Activated T-helper 2 cell treated with anti-CD3 and anti-CD28 coated beads, Interferon-gamma antibody, Interleukin-2, Interleukin-4, amounts not matched to agents 10 μg/mL and 5 μg/mL and 100 μg/mL, durations not matched to agents 14 hours and 24 hours and 36 hours (primary cell): ENCODE data around the gene GNL3L. TPM values are rescaled to one million over a fixed set of nuclear protein-coding genes. Genes with fewer than 3 reads are reported as not detected.
"Not testable (repeated sequence)": the region's sequence is repeated elsewhere in the genome, so short reads cannot be mapped to it uniquely, and the experiment has no call there.

ENCODE experiments used
- DNase-seq: peaks from one replicate; pipeline ENCODE4 v3.0.0; 2021; ENCODE audit warnings: low spot score
- H3K27ac Mint-ChIP-seq: one replicate; pipeline ENCODE4 v1.8.0; 2021; ENCODE audit warnings: mixed read lengths
- H3K27me3 Mint-ChIP-seq: one replicate; pipeline ENCODE4 v1.8.0; 2021; ENCODE audit warnings: low read depth, mixed read lengths
- H3K36me3 Mint-ChIP-seq: one replicate; pipeline ENCODE4 v1.8.0; 2021; ENCODE audit warnings: low read depth, mixed read lengths
- H3K4me1 Mint-ChIP-seq: one replicate; pipeline ENCODE4 v1.8.0; 2021; ENCODE audit warnings: low read depth, mixed read lengths
- H3K4me3 Mint-ChIP-seq: one replicate; pipeline ENCODE4 v1.8.0; 2021; ENCODE audit warnings: low read depth, mild to moderate bottlenecking, moderate library complexity, mixed read lengths
- H3K9me3 Mint-ChIP-seq: one replicate; pipeline ENCODE4 v1.8.0; 2021; ENCODE audit warnings: mixed read lengths
- intact Hi-C: fragments of 100-400 bp; cut with micrococcal nuclease; formaldehyde crosslinking; loops from one replicate; pipeline ENCODE4 v1.15.1; 2023
- total RNA-seq: library from RNA; stranded (reverse); gene quantifications from 2 replicates; pipeline ENCODE4 v1.2.3, GENCODE V29; 2022

GNL3L gene, protein sequence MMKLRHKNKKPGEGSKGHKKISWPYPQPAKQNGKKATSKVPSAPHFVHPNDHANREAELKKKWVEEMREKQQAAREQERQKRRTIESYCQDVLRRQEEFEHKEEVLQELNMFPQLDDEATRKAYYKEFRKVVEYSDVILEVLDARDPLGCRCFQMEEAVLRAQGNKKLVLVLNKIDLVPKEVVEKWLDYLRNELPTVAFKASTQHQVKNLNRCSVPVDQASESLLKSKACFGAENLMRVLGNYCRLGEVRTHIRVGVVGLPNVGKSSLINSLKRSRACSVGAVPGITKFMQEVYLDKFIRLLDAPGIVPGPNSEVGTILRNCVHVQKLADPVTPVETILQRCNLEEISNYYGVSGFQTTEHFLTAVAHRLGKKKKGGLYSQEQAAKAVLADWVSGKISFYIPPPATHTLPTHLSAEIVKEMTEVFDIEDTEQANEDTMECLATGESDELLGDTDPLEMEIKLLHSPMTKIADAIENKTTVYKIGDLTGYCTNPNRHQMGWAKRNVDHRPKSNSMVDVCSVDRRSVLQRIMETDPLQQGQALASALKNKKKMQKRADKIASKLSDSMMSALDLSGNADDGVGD
- 63.6 and 64.5 TPM in 2 replicates for total RNA-seq

GRCh38 chrX:54529552-54530356 is at the start of gene GNL3L:
TSS of gene GNL3L (plus strand) at chrX:54530219. CDS start at chrX:54532567, 2,348 bp downstream.
- peaks cover 41% of the 10 kb centered on the region for H3K36me3 Mint-ChIP-seq
- peaks cover 9% of the 10 kb centered on the region for H3K9me3 Mint-ChIP-seq
- H3K27ac Mint-ChIP-seq: peak within 1 kb of the TSS; percentile 95
- no peaks in the 10 kb centered on the region for H3K27me3 Mint-ChIP-seq
- intact Hi-C loops: loop anchor here (1.0 to 10.0 kb wide), 4 partner anchors 87 to 485 kb away; partner anchors contain the start of genes FAM120C, PHF8 and TSR2
- peak; percentile 74 for DNase-seq
- peaks cover 24% of the 10 kb centered on the region for H3K4me1 Mint-ChIP-seq
- peak within 1 kb of the TSS; percentile 91 for H3K4me3 Mint-ChIP-seq

DNA sequence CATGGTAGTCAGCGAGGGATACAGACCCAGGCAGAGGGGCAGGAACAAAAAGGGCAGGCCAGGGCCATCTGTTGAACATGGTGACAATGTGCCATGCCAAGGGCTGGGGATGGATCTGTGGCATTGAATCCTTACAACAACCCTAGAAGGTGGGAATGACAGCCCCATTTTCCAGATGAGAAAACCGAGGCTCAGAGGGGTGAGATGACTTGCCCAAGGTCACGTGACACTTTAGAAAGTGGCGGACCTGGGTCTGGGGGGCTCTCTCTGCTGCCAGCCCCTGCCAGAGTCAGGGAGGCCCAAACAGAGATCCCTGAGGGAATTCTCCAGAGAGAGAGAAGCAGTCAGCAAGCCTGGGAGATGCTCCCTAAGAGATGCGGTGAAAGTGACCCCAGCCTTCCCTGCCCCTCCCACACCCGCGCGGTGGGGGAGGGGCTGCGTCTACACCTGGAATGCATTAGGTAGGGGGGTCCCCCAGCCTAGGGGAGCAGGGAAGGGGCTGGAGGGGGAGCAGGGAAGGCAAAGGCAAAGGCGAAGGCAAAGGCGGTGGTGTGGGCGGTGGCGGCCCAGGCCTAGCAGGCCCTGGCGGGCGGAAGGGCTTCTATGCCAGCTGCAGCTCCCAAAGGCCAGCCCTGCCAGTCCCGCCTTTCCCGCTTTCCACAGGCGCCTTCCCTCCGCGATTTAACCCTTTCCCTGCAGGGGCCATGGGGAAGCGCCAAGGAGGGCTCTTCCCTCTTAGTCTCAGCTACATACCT is 47.0 kb upstream of the GNL3L start:
- Mint-ChIP-seq H3K4me1 (no peaks in the 10 kb centered on the region), H3K27ac (no peak overlapping the region), H3K36me3 (no peaks in the 10 kb centered on the region), H3K4me3 (no peak overlapping the region), H3K9me3 (no peaks in the 10 kb centered on the region), H3K27me3 (no peaks in the 10 kb centered on the region)
- DNase-seq: no peak
- intact Hi-C loops: no loop called here

DNA sequence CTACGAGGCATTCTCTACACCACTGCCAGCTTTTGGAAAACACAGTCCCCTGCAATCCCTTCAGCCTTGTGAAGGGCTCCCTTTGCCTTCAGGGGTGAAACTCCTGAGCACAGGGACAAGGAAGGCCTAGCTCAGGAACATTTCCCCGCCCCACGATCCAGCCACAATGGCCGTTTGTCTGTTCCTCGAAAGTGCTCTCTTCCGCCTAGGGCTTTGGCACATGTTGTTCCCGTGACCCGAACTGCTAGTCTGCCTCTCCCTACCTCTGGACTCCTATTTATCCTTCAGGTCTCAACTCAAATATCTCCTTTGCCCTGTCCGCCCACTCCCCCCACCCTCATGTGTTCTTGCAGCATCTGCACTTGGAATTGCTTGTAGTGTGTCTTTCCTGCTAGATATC is 46.1 kb upstream of the GNL3L start:
- no peak for DNase-seq
- Mint-ChIP-seq H3K9me3 (no peaks in the 10 kb centered on the region), H3K4me3 (no peak overlapping the region), H3K27ac (no peak overlapping the region), H3K4me1 (no peaks in the 10 kb centered on the region), H3K36me3 (no peaks in the 10 kb centered on the region), H3K27me3 (no peaks in the 10 kb centered on the region)
- intact Hi-C loops: no loop called here

DNA sequence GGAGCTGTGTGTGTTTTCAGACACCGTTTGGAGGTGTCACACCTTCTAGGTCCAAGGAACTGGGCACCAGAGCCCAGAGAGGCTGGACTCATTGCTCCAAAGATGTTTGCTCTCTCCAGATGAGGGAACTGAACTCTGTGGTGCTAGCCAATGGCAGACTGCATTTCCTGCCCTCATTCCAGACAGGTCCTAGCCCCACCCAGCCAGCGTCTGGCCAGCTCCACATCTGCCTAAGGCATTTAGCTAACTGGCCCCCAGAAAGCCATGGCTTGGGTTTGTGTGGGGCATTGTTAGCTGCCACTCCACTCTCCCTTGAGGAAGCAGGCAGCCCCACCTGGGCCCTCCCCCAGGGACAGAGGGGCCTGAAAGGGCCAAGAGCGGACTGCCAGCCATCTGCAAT is 45.4 kb upstream of the GNL3L start:
- H3K4me3 Mint-ChIP-seq: no peak overlapping the region
- H3K36me3 Mint-ChIP-seq: no peaks in the 10 kb centered on the region
- H3K27ac Mint-ChIP-seq: no peak overlapping the region
- no peaks in the 10 kb centered on the region for H3K27me3 Mint-ChIP-seq
- H3K9me3 Mint-ChIP-seq: no peaks in the 10 kb centered on the region
- no peaks in the 10 kb centered on the region for H3K4me1 Mint-ChIP-seq
- DNase-seq: no peak
- intact Hi-C loops: no loop called here

GRCh38 chrX:54489819-54490218 is 40.2 kb upstream of the GNL3L start:
- not testable (repeated sequence) for H3K9me3 Mint-ChIP-seq

GRCh38 chrX:54492340-54492739 is 37.7 kb upstream of the GNL3L start:
- Mint-ChIP-seq H3K36me3 (no peaks in the 10 kb centered on the region), H3K4me1 (peaks cover 6% of the 10 kb centered on the region), H3K9me3 (no peaks in the 10 kb centered on the region), H3K4me3 (no peak overlapping the region), H3K27ac (no peak overlapping the region), H3K27me3 (peaks cover 37% of the 10 kb centered on the region)
- no peak for DNase-seq
- intact Hi-C loops: no loop called here

More at GRCh38 chrX:54489819-54490218, 40.2 kb upstream of the GNL3L start:
- peaks cover 25% of the 10 kb centered on the region for H3K27me3 Mint-ChIP-seq
- DNase-seq, H3K4me1 Mint-ChIP-seq, intact Hi-C loops, H3K27ac Mint-ChIP-seq, H3K36me3 Mint-ChIP-seq, H3K4me3 Mint-ChIP-seq: not testable (repeated sequence)

GRCh38 chrX:54494166-54494988 is 35.6 kb upstream of the GNL3L start:
- Mint-ChIP-seq H3K27me3 (peaks cover 49% of the 10 kb centered on the region), H3K27ac (no peak overlapping the region), H3K4me3 (peak overlapping the region; percentile 52), H3K9me3 (no peaks in the 10 kb centered on the region), H3K36me3 (no peaks in the 10 kb centered on the region), H3K4me1 (peaks cover 6% of the 10 kb centered on the region)
- intact Hi-C loops: no loop called here
- DNase-seq: no peak

GRCh38 chrX:54494989-54495813 is 34.8 kb upstream of the GNL3L start:
- no peak for DNase-seq
- H3K4me1 Mint-ChIP-seq: peaks cover 6% of the 10 kb centered on the region
- H3K27ac Mint-ChIP-seq: no peak overlapping the region
- intact Hi-C loops: no loop called here
- H3K4me3 Mint-ChIP-seq: peak overlapping the region; percentile 26
- H3K9me3 Mint-ChIP-seq: no peaks in the 10 kb centered on the region
- H3K36me3 Mint-ChIP-seq: no peaks in the 10 kb centered on the region
- H3K27me3 Mint-ChIP-seq: peaks cover 51% of the 10 kb centered on the region

DNA sequence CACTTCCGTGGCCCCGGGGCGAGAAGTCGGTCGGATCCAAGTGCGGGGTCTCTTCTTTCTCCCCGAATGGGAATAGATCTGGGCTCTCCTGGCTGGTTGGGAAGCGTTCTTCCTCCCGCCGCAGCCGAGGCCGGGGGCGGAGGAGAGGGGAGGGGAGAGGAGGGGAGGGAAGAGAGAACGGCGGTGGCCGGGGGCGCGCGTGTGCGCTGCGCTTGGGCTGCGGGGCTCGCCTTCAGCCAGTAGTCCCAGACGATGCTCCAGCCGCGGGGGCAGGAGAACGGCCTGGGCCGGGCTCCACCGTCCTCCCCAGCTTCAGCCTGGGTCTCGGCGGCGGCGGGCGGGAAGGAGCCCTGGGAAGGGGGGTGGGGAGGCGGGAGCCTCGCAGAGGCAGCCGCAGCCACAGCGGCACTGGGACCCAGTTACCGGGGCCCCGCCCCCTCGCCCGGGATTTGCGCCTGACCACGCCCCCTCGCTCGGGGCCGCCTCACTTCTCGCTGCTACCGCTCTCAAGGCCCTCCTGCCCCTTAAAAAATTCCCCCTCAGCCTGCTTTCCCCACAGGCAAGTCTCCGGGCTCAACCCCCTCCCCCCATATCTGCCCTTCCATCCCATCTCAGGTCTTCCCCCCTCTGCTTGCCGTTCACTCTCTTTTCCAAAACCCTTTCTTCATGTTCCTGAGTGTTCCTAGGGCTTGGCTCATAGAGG is 34.1 kb upstream of the GNL3L start, which contains the start of gene FGD1:
Gene FGD1 (minus strand): TSS at position 421 of the 703 bp plus-strand sequence. CDS start 802 bp downstream, outside the sequence.
- Mint-ChIP-seq H3K36me3 (no peaks in the 10 kb centered on the region), H3K4me1 (peaks cover 6% of the 10 kb centered on the region), H3K9me3 (no peaks in the 10 kb centered on the region), H3K4me3 (peak within 1 kb of the TSS; percentile 62), H3K27me3 (peaks cover 46% of the 10 kb centered on the region), H3K27ac (no peak within 1 kb of the TSS)
- DNase-seq: peak; percentile 12
- intact Hi-C loops: no loop called here

GRCh38 chrX:54496517-54496852 is 33.5 kb upstream of the GNL3L start:
- Mint-ChIP-seq H3K36me3 (no peaks in the 10 kb centered on the region), H3K4me1 (peaks cover 6% of the 10 kb centered on the region), H3K9me3 (no peaks in the 10 kb centered on the region), H3K27me3 (peaks cover 44% of the 10 kb centered on the region), H3K4me3 (peak overlapping the region; percentile 62), H3K27ac (no peak overlapping the region)
- no peak for DNase-seq
- intact Hi-C loops: no loop called here

- Mint-ChIP-seq H3K27ac (no peak overlapping the region), H3K4me3 (peak overlapping the region; percentile 62), H3K36me3 (no peaks in the 10 kb centered on the region), H3K4me1 (peaks cover 6% of the 10 kb centered on the region), H3K9me3 (no peaks in the 10 kb centered on the region), H3K27me3 (peaks cover 44% of the 10 kb centered on the region)
- no peak for DNase-seq
- intact Hi-C loops: no loop called here
Measured at GRCh38 chrX:54496936-54497335, 33.1 kb upstream of the GNL3L start.
